BLaER1 treated with 17β-estradiol and CSF1 and Interleukin-3, amounts not matched to agents 10 nM and 100 nM (cell line): Measurements from ENCODE around the gene PHPT1.
"Not testable (repeated sequence)": the region's sequence is repeated elsewhere in the genome, so short reads cannot be mapped to it uniquely, and the experiment has no call there.

ENCODE experiments used
- H3K27ac ChIP-seq, 11 experiments: shearing (Covaris generic); formaldehyde crosslinking; 2 replicates each; pipeline ENCODE4 v1.8.1; 2022
- H3K27me3 ChIP-seq, 11 experiments: shearing (Covaris generic); formaldehyde crosslinking; 2 replicates each; pipeline ENCODE4 v1.8.1; 2022
- H3K36me3 ChIP-seq, 11 experiments: shearing (Covaris generic); formaldehyde crosslinking; 2 replicates each; pipeline ENCODE4 v1.8.1; 2022
- H3K4me1 ChIP-seq, 10 experiments: shearing (Covaris generic); formaldehyde crosslinking; 2 replicates each; pipeline ENCODE4 v1.8.1; 2022
- H3K4me2 ChIP-seq, 11 experiments: shearing (Covaris generic); formaldehyde crosslinking; 2 replicates each; pipeline ENCODE4 v1.8.1; 2022
- H3K4me3 ChIP-seq, 10 experiments: shearing (Covaris generic); formaldehyde crosslinking; 2 replicates each; pipeline ENCODE4 v1.8.1; 2022
- H3K9ac ChIP-seq, 11 experiments: shearing (Covaris generic); formaldehyde crosslinking; 2 replicates each; pipeline ENCODE4 v1.8.1; 2022
- H3K9me3 ChIP-seq, 11 experiments: shearing (Covaris generic); formaldehyde crosslinking; replicated peaks in 1 of 11; 2 replicates each; pipeline ENCODE4 v1.8.1; 2022
- H4K20me1 ChIP-seq, 11 experiments: shearing (Covaris generic); formaldehyde crosslinking; 2 replicates each; pipeline ENCODE4 v1.8.1; 2022
- Cebpa-rat ChIP-seq, 11 experiments: shearing (Covaris generic); IDR thresholded peaks; 2 replicates each; pipeline ENCODE4 v1.8.1; 2022

PHPT1 gene

DNA sequence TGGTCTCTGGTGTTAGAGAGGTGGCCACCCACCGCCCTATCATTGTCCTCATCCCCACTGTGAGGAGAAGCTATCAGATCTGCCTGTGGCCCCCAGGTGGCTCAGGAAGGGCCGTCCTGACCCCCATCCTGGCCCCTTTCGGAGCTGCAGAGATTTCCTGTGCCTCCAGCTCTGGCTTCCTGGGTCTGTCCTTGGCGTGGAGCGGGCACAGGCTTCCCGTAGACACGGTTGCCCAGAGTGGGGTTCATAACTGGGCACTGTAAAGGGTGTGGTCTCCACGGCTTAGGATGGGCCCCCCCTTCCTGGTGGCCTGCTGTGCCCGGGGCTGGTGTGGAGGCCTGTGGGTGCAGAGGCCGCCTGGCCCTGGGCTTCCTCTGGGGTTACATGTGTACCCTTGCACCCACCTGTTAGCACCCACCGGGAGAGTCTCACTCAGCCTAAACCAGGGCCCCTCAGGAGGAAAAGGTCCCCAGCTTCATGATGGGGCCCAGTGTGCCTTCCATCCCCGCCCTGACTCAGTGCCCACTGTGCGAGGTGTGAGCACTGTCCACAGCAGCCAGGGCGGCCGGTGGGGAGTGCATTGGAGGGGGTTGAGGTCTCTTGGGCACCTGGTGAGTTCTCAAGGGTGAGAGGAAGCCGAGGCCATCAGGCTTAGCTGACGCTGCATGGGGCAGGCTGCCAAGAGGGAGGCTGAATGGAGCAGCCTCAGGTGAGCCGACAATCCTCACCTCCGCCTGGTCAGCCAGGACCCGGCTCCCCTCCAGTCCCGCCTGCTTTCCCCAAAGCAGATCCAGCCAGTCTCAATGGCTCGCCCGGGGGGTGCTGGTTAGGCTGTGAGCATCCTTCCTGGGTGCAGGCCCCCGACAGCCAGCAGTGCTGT, 22.3 kb upstream of the PHPT1 start:
- H3K4me1 ChIP-seq, result no peaks in the 10 kb centered on the region
- H3K27me3 ChIP-seq, result no peaks in the 10 kb centered on the region
- no peak for TF ChIP-seq Cebpa-rat (IDR thresholded peaks at IDR 0.05)
- H3K9me3 ChIP-seq, result no peaks in the 10 kb centered on the region
- no peak overlapping the region for H3K4me2 ChIP-seq
- peaks cover 10 to 99% (median 75%) of the 10 kb centered on the region in 11 experiments; a peak in 21 of 22 replicates for H4K20me1 ChIP-seq
- H3K9ac ChIP-seq, result peak overlapping the region in 2 of 11 experiments; percentile 9 to 18; a peak in 2 of 22 replicates
- no peak overlapping the region for H3K4me3 ChIP-seq
- H3K27ac ChIP-seq, result no peak overlapping the region
- H3K36me3 ChIP-seq, result peaks cover 86 to 98% (median 92%) of the 10 kb centered on the region in 11 experiments

- H3K27ac ChIP-seq, result no peak overlapping the region
- H3K27me3 ChIP-seq, result no peaks in the 10 kb centered on the region
These were observed 21.3 kb upstream of the PHPT1 start for GRCh38 chr9:136827794-136828473.

GRCh38 chr9:136828474-136829140, 20.6 kb upstream of the PHPT1 start:
- H3K27ac ChIP-seq, result no peak overlapping the region
- no peak for TF ChIP-seq Cebpa-rat (IDR thresholded peaks at IDR 0.05)
- no peaks in the 10 kb centered on the region for H3K4me1 ChIP-seq
- H4K20me1 ChIP-seq, result peaks cover 0 to 99% (median 68%) of the 10 kb centered on the region in 11 experiments; a peak in 20 of 22 replicates
- no peaks in the 10 kb centered on the region for H3K27me3 ChIP-seq
- H3K4me2 ChIP-seq, result no peak overlapping the region
- peaks cover 90 to 99% (median 97%) of the 10 kb centered on the region in 11 experiments for H3K36me3 ChIP-seq
- H3K4me3 ChIP-seq, result no peak overlapping the region
- H3K9ac ChIP-seq, result no peak overlapping the region
- H3K9me3 ChIP-seq, result no peaks in the 10 kb centered on the region

More at GRCh38 chr9:136827794-136828473, 21.3 kb upstream of the PHPT1 start:
- H4K20me1 ChIP-seq, result peaks cover 4 to 99% (median 74%) of the 10 kb centered on the region in 11 experiments; a peak in 20 of 22 replicates
- H3K4me2 ChIP-seq, result no peak overlapping the region
- no peaks in the 10 kb centered on the region for H3K4me1 ChIP-seq
- H3K36me3 ChIP-seq, result peaks cover 96 to 100% (median 99%) of the 10 kb centered on the region in 11 experiments
- no peak overlapping the region for H3K4me3 ChIP-seq
- H3K9me3 ChIP-seq, result no peaks in the 10 kb centered on the region
- no peak for TF ChIP-seq Cebpa-rat (IDR thresholded peaks at IDR 0.05)
- no peak overlapping the region for H3K9ac ChIP-seq

DNA sequence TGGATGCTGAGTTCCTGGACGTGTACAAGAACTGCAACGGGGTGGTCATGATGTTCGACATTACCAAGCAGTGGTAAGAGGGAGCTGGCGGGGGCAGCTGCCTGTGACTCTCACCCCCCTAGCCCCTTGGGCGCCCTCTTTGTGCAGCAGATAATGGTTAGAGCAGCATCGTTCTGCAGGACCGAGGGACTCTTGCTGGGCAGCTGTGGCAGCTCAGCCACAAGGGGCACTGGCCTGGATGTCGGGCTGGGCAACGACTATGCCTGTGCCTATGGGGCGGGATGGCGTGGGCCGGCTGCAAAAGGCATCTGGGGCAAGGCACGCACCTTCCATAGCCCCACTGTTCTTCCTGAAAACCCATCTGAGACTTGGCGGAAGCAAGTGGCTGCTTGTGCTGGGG, 19.8 kb upstream of the PHPT1 start:
- H3K4me1 ChIP-seq, result no peaks in the 10 kb centered on the region
- no peak overlapping the region for H3K4me2 ChIP-seq
- no peaks in the 10 kb centered on the region for H3K27me3 ChIP-seq
- peaks cover 82 to 99% (median 93%) of the 10 kb centered on the region in 11 experiments for H3K36me3 ChIP-seq
- no peak overlapping the region for H3K9ac ChIP-seq
- H4K20me1 ChIP-seq, result peaks cover 0 to 99% (median 64%) of the 10 kb centered on the region in 11 experiments; a peak in 17 of 22 replicates
- no peaks in the 10 kb centered on the region for H3K9me3 ChIP-seq
- TF ChIP-seq Cebpa-rat (IDR thresholded peaks at IDR 0.05), result no peak
- no peak overlapping the region for H3K4me3 ChIP-seq
- no peak overlapping the region for H3K27ac ChIP-seq

- H3K4me1 ChIP-seq, result no peaks in the 10 kb centered on the region
- H3K27me3 ChIP-seq, result no peaks in the 10 kb centered on the region
- no peaks in the 10 kb centered on the region for H3K9me3 ChIP-seq
- peaks cover 75 to 99% (median 90%) of the 10 kb centered on the region in 11 experiments for H3K36me3 ChIP-seq
- H3K9ac ChIP-seq, result no peak overlapping the region; a peak in 1 of 22 replicates
- no peak overlapping the region for H3K4me3 ChIP-seq
- no peak overlapping the region for H3K4me2 ChIP-seq
- TF ChIP-seq Cebpa-rat (IDR thresholded peaks at IDR 0.05), result no peak
- H4K20me1 ChIP-seq, result peaks cover 0 to 97% (median 59%) of the 10 kb centered on the region in 11 experiments; a peak in 16 of 22 replicates
- no peak overlapping the region for H3K27ac ChIP-seq
These were observed 19.0 kb upstream of the PHPT1 start for GRCh38 chr9:136829981-136830885.

DNA sequence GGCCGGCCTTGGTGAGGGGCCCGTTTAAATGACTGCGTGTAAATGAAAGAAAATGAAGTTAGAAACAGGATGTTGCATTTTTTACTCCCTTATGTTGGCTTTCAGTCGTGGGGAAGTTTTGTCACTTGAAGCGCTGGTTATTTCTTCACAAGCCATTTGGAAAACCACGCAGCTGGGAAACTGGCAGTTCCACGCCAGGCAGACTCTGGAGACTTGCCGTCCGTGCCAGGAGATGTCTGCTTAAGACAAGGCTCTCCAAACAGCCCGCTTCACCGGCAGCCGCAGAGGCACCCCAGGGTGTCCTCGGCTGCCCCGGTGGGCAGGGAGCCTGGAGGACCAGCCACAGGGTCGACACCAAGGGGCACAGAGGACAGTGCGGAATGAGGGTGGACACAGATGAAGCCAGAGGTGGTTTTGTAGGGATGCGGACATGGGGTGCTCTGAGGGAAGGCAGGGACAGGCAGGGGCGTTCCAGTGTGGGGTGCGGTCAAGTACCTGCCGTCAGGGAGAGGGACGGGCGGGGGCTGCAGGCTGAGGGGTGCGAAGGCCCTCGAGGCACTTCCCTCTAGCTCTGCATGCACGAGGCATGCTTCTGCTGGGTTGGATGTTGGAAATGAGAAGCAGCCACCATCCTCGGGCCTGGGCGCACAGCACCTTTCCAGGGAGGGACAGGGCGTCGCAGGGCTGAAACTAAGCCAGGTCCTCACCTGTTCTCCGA, 18.0 kb upstream of the PHPT1 start:
- Histone ChIP-seq H3K4me2 (no peak overlapping the region), H3K27me3 (no peaks in the 10 kb centered on the region), H3K4me1 (no peaks in the 10 kb centered on the region), H4K20me1 (peaks cover 0 to 97% (median 57%) of the 10 kb centered on the region in 11 experiments; a peak in 15 of 22 replicates), H3K36me3 (peaks cover 73 to 99% (median 90%) of the 10 kb centered on the region in 11 experiments), H3K4me3 (no peak overlapping the region), H3K27ac (no peak overlapping the region), H3K9ac (no peak overlapping the region; a peak in 1 of 22 replicates), H3K9me3 (no peaks in the 10 kb centered on the region)
- TF ChIP-seq Cebpa-rat (IDR thresholded peaks at IDR 0.05), result no peak

DNA sequence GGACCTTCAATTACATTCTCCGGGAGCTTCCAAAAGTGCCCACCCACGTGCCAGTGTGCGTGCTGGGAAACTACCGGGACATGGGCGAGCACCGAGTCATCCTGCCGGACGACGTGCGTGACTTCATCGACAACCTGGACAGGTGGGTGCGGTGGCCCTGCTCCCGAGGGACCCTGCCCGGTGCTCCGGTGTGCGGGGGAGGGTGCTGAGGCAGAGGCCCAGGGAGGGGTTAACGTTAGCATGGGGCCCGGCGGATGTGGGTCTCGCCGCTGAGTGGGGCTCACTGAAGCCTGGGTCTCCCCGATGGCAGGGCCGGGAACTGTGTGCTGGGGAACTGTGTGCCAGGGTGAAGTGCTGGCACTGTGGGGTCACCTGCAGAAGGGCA, 17.5 kb upstream of the PHPT1 start:
- Histone ChIP-seq H3K27ac (no peak overlapping the region), H3K4me1 (no peaks in the 10 kb centered on the region), H3K9ac (no peak overlapping the region), H3K4me2 (no peak overlapping the region), H3K36me3 (peaks cover 69 to 99% (median 87%) of the 10 kb centered on the region in 11 experiments), H3K9me3 (no peaks in the 10 kb centered on the region), H4K20me1 (peaks cover 0 to 97% (median 51%) of the 10 kb centered on the region in 11 experiments; a peak in 15 of 22 replicates), H3K4me3 (no peak overlapping the region), H3K27me3 (no peaks in the 10 kb centered on the region)
- TF ChIP-seq Cebpa-rat (IDR thresholded peaks at IDR 0.05), result no peak

GRCh38 chr9:136832581-136832980, 16.6 kb upstream of the PHPT1 start:
- H4K20me1 ChIP-seq, result peaks cover 0 to 94% (median 45%) of the 10 kb centered on the region in 11 experiments; a peak in 14 of 22 replicates
- H3K4me1 ChIP-seq, result no peaks in the 10 kb centered on the region
- H3K4me2 ChIP-seq, result no peak overlapping the region
- H3K27me3 ChIP-seq, result no peaks in the 10 kb centered on the region
- no peak overlapping the region for H3K27ac ChIP-seq
- peaks cover 60 to 97% (median 82%) of the 10 kb centered on the region in 11 experiments for H3K36me3 ChIP-seq
- H3K9me3 ChIP-seq, result no peaks in the 10 kb centered on the region
- no peak overlapping the region for H3K4me3 ChIP-seq
- no peak for TF ChIP-seq Cebpa-rat (IDR thresholded peaks at IDR 0.05)
- peak overlapping the region in 1 of 11 experiments; percentile 23; a peak in 1 of 22 replicates for H3K9ac ChIP-seq

GRCh38 chr9:136833381-136834048, 15.7 kb upstream of the PHPT1 start:
- not testable (repeated sequence) for H3K9me3 ChIP-seq, H3K4me3 ChIP-seq, H3K27ac ChIP-seq, H3K4me2 ChIP-seq, H3K27me3 ChIP-seq, H3K4me1 ChIP-seq, H3K9ac ChIP-seq
- peaks cover 51 to 97% (median 82%) of the 10 kb centered on the region in 11 experiments for H3K36me3 ChIP-seq
- H4K20me1 ChIP-seq, result peaks cover 0 to 94% (median 45%) of the 10 kb centered on the region in 11 experiments; a peak in 14 of 22 replicates
